ENCODE measurements around the gene TDP1.
"Not testable (repeated sequence)": the region's sequence is repeated elsewhere in the genome, so short reads cannot be mapped to it uniquely, and the experiment has no call there.

Gene TDP1

GRCh38 chr14:89988787-89989186 is 33.1 kb downstream of the TDP1 start:
- DNase-seq (ENCODE audit: low read depth in 2 of 3, low spot score in 2 of 3), result no peak

GRCh38 chr14:89990218-89990617 is 34.5 kb downstream of the TDP1 start:
- no peak for DNase-seq (ENCODE audit: low read depth in 2 of 3, low spot score in 2 of 3)

GRCh38 chr14:89990623-89991275 is 35.0 kb downstream of the TDP1 start:
- DNase-seq (ENCODE audit: low read depth in 2 of 3, low spot score in 2 of 3), result no peak

GRCh38 chr14:89992273-89992672 is 36.5 kb downstream of the TDP1 start:
- no peak for DNase-seq (ENCODE audit: low read depth in 2 of 3, low spot score in 2 of 3)

GRCh38 chr14:89996963-89997362 is 41.2 kb downstream of the TDP1 start:
- no peak for DNase-seq (ENCODE audit: low read depth in 2 of 3, low spot score in 2 of 3)

GRCh38 chr14:90000935-90001334 is 45.2 kb downstream of the TDP1 start:
- no peak for DNase-seq (ENCODE audit: low read depth in 2 of 3, low spot score in 2 of 3)

- DNase-seq (ENCODE audit: low read depth in 2 of 3, low spot score in 2 of 3), result no peak
Observed at GRCh38 chr14:90003526-90004307, 48.0 kb downstream of the TDP1 start.

- DNase-seq (ENCODE audit: low read depth in 2 of 3, low spot score in 2 of 3), result no peak
Observed at GRCh38 chr14:90005441-90005840, 49.7 kb downstream of the TDP1 start.

- no peak for DNase-seq (ENCODE audit: low read depth in 2 of 3, low spot score in 2 of 3)
Observed at GRCh38 chr14:90005939-90006530, 50.3 kb downstream of the TDP1 start.

- DNase-seq (ENCODE audit: low read depth in 2 of 3, low spot score in 2 of 3), result no peak
Observed at GRCh38 chr14:90017371-90017770, 61.6 kb downstream of the TDP1 start.

- no peak for DNase-seq (ENCODE audit: low read depth in 2 of 3, low spot score in 2 of 3)
Observed at GRCh38 chr14:90019824-90020523, 64.2 kb downstream of the TDP1 start.

- no peak for DNase-seq (ENCODE audit: low read depth in 2 of 3, low spot score in 2 of 3)
Observed at GRCh38 chr14:90023176-90023896, 67.6 kb downstream of the TDP1 start.

GRCh38 chr14:90024910-90025309 is 69.2 kb downstream of the TDP1 start:
- DNase-seq (ENCODE audit: low read depth in 2 of 3, low spot score in 2 of 3), result no peak

- DNase-seq (ENCODE audit: low read depth in 2 of 3, low spot score in 2 of 3), result not testable (repeated sequence)
Observed at GRCh38 chr14:90026608-90027007, 70.9 kb downstream of the TDP1 start.

GRCh38 chr14:90027842-90028241 is 72.1 kb downstream of the TDP1 start:
- no peak for DNase-seq (ENCODE audit: low read depth in 2 of 3, low spot score in 2 of 3)

- no peak for DNase-seq (ENCODE audit: low read depth in 2 of 3, low spot score in 2 of 3)
Observed at GRCh38 chr14:90034156-90034555, 78.4 kb downstream of the TDP1 start.

GRCh38 chr14:90034835-90035525 is 79.3 kb downstream of the TDP1 start:
- DNase-seq (ENCODE audit: low read depth in 2 of 3, low spot score in 2 of 3), result no peak

- no peak for DNase-seq (ENCODE audit: low read depth in 2 of 3, low spot score in 2 of 3)
Observed at GRCh38 chr14:90039253-90040010, 83.7 kb downstream of the TDP1 start.

- DNase-seq (ENCODE audit: low read depth in 2 of 3, low spot score in 2 of 3), result no peak
Observed at GRCh38 chr14:90040411-90040810, 84.7 kb downstream of the TDP1 start.
